NCI-H226 (cell line): ENCODE data around the gene SH3BP4.

Experiments used
- DNase-seq: peaks from one replicate; pipeline ENCODE4 v3.0.0-alpha.2; 2015

SH3BP4 gene

DNA sequence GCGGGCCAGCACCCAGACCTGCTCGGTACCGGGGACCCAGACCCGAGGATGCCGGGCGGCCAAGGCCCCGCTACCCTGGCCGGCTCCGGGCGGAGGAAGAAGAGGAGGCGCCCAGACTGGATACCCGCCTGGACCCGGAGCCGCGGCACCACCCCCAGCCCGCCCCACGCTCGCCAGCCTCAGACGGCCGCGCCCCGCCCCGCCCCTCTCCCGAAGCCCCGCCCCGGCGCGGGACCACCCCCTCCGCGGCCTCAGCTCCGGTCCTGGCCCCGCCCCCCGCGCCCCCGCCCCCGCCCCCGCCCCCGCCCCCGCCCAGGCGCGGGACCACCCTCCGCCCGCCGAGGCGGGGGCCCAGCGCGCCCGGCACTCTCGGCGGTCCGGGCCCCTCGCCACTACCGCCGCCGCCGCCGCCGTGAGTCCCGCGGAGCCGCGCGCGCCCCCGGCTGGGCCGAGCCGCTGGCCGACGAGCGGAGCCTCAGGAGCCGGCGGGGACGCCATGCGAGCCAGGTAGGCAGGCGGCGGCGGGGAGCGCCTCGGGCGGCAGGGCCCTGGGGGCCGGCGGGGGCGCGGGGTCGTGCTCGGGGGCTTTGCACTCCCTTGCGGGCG lies at the start of gene SH3BP4:
TSS of gene SH3BP4 (plus strand) at position 354 of the 606 bp plus-strand sequence. CDS start 82,986 bp downstream, outside the sequence.
- peak; percentile 61 for DNase-seq

DNA sequence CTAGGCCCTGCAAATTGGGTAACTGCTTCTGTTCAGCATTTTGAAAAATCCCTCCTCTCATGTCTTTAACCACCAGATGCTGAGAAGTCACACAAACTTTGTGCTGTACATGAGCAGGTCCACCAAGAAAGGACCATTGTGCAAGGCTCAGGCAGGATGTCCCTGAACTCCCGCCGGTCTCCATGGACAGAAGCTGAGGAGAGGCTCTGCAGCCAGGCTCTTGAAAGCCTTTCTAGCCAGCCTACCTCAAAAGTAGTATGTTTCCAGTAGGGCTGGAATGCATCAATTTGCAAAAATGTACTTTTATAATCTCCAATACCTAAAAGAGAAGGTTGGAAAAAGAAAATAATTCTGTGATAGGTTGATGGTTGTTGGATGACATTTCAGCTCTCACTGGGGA lies 47.0 kb upstream of the SH3BP4 start:
- no peak for DNase-seq

GRCh38 chr2:234905547-234906265 lies 46.1 kb upstream of the SH3BP4 start:
- peak; percentile 61 for DNase-seq

DNA sequence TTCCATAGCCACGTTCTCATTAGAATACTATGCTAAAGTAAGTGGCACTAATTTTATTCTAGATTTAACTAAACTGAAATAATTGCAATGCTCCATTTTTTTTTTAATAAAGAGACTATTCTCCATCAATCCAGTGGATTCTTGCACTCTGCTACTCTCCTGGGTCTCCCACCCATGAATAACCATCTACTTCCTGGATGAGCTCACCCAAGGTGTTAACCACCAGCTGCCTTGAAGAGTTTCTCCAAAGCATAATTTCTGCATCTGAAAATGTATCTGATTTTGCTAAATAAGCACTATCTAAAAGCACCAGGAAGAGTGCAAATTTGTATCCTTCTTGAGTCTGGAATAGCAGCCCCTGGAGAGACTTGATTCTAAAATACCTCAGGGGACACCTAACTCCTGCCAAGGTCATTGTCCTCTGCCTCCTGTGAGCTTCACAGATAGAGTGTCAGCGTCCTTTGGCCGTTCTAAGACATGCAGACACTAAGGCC lies 41.6 kb upstream of the SH3BP4 start:
- DNase-seq, result no peak

GRCh38 chr2:234911271-234911670 lies 40.5 kb upstream of the SH3BP4 start:
- peak; percentile 70 for DNase-seq

DNA sequence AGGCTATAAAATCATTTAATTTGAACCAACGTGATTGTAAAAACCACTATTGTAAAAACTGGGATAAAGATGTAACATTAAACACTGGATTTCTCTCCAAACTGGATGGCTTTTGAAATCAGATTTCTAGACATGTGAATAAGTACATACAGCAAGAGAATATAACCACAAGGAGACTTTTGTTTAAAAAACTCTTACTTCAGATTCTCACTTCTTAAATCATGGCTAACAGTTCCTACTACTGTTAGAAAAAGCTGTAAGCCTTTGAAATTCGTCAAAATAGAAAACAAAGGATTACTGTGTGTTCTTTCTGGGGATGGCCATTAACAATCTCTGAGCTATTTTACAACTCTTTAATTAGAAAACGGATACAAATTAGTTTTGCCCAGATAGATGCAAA lies 39.4 kb upstream of the SH3BP4 start:
- no peak for DNase-seq

DNA sequence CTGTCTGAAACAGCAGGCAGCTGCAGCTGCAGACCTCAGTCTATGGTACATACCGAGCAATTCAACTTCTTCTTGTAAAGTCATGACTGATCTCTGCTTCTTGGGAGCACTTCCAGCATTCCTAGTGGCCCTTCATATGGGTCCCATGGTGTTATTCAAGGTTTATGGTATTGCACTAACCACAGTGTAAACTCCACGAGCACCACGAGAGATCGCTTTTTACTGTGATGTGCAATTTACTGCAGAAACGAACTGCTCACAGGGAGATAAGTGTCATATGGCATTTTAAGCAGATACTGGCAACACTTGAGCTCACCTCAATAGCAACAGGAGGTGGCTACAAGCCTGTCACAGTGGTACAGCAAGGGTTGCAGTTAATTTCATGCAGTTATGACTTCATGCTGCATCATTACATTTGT lies 38.6 kb upstream of the SH3BP4 start:
- no peak for DNase-seq

- DNase-seq, result no peak
Measured at GRCh38 chr2:234914371-234915154, 37.3 kb upstream of the SH3BP4 start.

DNA sequence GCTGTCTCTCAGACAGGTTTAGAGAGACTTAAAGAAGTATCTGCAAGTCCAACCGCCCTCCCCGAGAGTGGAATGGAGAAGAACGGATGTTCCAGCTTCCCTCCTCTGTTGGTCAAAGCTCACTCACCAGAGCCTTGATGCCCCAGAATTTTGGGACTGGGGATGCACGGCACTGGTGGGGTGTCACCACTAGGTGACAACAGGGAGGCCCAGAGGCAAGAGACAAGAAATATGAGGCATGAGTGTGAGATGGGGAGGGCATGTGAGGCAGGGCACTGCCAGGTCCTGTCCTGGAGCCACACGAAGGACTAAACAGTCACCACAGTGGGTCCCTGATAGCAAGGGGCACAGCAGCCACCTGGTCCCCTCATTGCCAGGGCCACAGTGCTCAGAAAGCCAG lies 35.1 kb upstream of the SH3BP4 start:
- no peak for DNase-seq

DNA sequence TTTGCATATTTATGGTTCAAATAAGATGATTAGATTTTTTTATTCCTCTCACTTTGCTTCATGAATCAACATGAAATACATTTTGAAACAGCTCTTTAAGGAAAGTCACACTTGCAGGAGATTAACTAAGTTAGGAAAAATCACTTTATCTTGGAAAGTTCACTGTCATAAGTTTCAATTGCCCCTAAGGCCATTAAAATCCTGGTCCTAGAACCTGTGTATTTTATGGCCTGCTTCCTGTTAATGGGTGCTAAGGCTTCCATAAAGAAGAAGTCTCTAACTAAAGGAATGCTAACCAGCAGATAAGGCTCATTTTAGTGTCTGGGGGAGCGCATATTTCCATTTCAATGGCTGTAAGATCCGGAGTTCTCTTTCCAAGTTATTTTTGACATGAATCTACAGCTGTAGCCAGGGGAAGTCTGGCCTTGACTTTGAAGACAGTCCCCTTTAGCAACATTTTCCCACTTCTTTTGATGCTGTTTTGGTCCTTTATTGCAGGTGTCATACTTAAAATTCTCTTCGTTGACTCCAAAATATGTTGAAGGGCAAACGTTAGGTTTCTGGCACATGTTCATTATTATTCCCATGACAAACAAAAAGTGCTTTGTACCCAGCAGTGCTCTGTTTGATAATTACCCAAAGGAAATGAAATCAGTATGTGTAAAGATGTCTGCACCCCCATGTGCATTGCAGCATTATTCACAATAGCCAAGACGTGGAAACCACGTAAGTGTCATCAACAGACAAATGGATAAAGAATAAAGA lies 34.4 kb upstream of the SH3BP4 start:
- DNase-seq, result peak; percentile 10

GRCh38 chr2:234919711-234920110 lies 32.1 kb upstream of the SH3BP4 start:
- no peak for DNase-seq

DNA sequence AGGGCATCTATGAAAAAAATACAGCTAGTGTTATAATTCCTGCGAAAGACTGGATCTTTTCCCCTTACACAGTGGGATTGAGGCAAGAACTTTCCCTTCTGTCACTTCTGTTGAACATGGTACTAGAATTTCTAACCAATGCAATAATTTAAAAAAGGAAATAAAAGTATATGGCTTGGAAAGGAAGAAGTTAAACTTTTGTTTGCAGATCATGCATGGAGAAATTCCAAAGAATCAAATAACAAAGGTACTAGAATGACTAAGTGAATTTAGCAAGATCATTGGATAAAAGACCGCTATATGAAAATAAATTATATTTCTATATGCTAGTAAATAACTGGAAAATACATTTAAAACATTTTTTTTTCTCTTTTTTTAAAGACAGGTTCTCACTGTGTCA lies 31.0 kb upstream of the SH3BP4 start:
- DNase-seq, result no peak

GRCh38 chr2:234929002-234929401 lies 22.8 kb upstream of the SH3BP4 start:
- no peak for DNase-seq

DNA sequence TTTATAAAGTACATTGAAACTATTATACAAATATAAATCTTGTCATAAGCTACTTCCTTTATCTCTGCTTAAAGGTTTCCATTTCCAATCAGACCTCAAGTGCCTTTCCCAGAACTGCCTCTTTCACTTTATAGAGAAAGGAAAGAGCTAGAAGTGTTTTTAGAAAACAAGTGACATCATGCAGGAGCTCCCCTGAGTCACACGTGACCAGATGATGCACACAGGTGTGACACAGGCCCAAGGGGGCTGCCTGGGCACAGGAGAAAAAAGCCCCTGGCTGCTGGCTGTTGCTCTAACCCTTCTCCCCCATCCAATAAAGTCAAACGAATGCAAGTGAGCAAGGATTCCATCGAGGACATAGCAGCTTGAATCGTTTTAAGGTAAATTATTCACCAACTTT lies 21.4 kb upstream of the SH3BP4 start:
- no peak for DNase-seq

GRCh38 chr2:234931371-234931770 lies 20.4 kb upstream of the SH3BP4 start:
- no peak for DNase-seq

DNA sequence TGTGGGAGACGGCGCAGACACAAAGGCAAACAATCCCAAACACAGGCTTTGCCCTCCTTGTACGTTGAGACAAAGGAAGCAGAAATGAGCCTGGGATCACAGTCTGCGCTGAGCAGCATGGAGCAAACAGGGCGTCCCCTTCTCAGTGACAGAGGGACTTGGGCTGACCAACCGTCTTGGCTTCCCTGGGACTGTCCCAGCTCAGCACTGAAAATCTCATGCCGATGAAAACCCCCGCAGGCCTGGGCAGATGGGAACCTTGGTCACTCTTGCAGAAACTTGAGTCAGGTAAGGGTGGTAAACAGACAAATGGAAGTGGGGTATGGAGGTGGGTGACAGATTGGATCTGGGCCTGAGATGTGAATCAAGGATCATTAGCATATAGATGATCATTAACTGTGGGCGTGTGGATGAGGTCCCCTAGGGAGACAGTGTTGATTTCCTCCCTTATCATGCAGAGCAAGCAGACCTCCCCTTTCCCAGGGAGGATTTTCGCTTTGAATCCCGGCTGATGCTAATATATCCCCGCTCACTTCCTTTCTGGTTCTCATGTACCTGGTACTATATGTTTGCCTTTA lies 19.1 kb upstream of the SH3BP4 start:
- no peak for DNase-seq

DNA sequence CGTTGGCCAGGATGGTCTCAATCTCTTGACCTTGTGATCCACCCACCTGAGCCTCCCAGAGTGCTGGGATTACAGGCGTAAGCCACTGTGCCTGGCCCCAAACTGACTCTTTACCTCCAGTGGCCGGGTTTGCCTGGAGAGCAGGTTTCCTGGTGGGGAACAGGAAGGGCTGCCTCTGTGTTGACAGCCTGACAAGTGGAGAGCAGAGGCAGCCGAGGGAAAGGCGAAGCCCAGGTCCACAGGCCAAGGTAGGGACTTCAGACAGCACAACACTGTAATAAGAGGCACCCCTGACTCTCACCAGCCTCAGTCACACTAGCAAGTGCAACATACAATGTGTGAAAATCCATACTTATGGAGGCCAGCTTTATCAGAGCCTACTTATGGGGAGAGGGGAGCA lies 16.5 kb upstream of the SH3BP4 start:
- no peak for DNase-seq

GRCh38 chr2:234939576-234939975 lies 12.2 kb upstream of the SH3BP4 start:
- no peak for DNase-seq

- DNase-seq, result no peak
Measured at GRCh38 chr2:234939996-234940395, 11.8 kb upstream of the SH3BP4 start.

GRCh38 chr2:234940527-234940926 lies 11.3 kb upstream of the SH3BP4 start:
- DNase-seq, result no peak

DNA sequence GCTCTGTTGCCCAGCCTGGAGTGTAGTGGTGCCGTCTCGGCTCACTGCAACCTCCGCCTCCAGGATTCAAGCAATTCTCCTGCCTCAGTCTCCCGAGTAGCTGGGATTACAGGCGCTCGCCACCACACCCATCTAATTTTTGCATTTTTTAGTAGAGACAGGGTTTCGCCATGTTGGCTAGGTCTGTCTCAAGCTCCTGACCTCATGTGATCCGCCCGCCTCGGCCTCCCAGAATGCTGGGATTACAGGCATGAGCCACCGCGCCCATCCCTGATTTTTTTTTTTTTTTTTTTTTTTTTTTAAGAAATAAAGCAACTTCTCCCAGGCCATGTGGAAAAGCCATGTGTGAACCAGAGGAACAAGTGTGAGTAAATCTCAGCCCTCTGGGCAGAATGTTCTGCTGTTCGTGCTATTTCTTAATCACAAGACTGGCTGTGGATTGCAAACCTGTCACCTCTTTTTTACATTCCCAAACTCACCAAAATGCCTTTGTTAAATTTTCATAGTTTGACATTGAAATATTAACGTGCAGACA lies 6.4 kb upstream of the SH3BP4 start:
- no peak for DNase-seq

- DNase-seq, result no peak
Measured at GRCh38 chr2:234947556-234947955, 4.3 kb upstream of the SH3BP4 start.
